ENCODE results near the gene MTHFD2.

DNA sequence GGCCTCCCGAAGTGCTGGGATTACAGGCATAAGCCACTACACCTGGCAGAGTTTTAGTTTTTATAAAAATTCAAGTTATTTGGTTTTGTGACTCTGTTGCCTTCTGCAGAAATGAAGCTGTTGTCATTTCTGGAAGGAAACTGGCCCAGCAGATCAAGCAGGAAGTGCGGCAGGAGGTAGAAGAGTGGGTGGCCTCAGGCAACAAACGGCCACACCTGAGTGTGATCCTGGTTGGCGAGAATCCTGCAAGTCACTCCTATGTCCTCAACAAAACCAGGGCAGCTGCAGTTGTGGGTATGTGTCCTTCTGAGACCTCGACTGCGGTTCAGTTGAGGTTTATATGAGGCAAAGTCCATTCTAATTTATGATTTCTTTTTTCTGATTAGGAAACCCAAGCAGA, 7.2 kb downstream of the MTHFD2 start:
- TF ChIP-seq POLR2A (IDR thresholded peaks at IDR 0.05) = no peak
- no peak for TF ChIP-seq CTCF (IDR thresholded peaks at IDR 0.05)
